Measurements from ENCODE around the gene KRT72.
"Not testable (repeated sequence)": the region's sequence is repeated elsewhere in the genome, so short reads cannot be mapped to it uniquely, and the experiment has no call there.

KRT72 gene

GRCh38 chr12:52602552-52602951, 1.3 kb upstream of the KRT72 start:
- DNase-seq: no peak
- Mint-ChIP-seq H3K27me3 (ENCODE audit: low read depth, poor library complexity) (peaks cover 7% of the 10 kb centered on the region), H3K4me1 (peaks cover 12% of the 10 kb centered on the region), H3K27ac (no peak overlapping the region), H3K4me3 (no peak overlapping the region), H3K9me3 (no peaks in the 10 kb centered on the region), H3K36me3 (ENCODE audit: low read depth) (no peaks in the 10 kb centered on the region)
- TF ChIP-seq CTCF (IDR thresholded peaks at IDR 0.05): no peak

GRCh38 chr12:52601671-52602070, 408 bp upstream of the KRT72 start:
- Mint-ChIP-seq H3K9me3 (no peaks in the 10 kb centered on the region), H3K27ac (no peak overlapping the region), H3K4me1 (peaks cover 12% of the 10 kb centered on the region), H3K36me3 (ENCODE audit: low read depth) (no peaks in the 10 kb centered on the region), H3K4me3 (no peak overlapping the region), H3K27me3 (ENCODE audit: low read depth, poor library complexity) (peaks cover 7% of the 10 kb centered on the region)
- no peak for TF ChIP-seq CTCF (IDR thresholded peaks at IDR 0.05)
- no peak for DNase-seq

GRCh38 chr12:52600475-52600874, 788 bp downstream of the KRT72 start:
- peaks cover 7% of the 10 kb centered on the region for H3K27me3 Mint-ChIP-seq (ENCODE audit: low read depth, poor library complexity)

GRCh38 chr12:52600071-52600470, 1.2 kb downstream of the KRT72 start:
- no peak overlapping the region for H3K4me3 Mint-ChIP-seq
- no peaks in the 10 kb centered on the region for H3K9me3 Mint-ChIP-seq
- H3K4me1 Mint-ChIP-seq: peaks cover 12% of the 10 kb centered on the region
- no peak for DNase-seq
- no peaks in the 10 kb centered on the region for H3K36me3 Mint-ChIP-seq (ENCODE audit: low read depth)
- peaks cover 7% of the 10 kb centered on the region for H3K27me3 Mint-ChIP-seq (ENCODE audit: low read depth, poor library complexity)
- H3K27ac Mint-ChIP-seq: no peak overlapping the region
- TF ChIP-seq CTCF (IDR thresholded peaks at IDR 0.05): no peak

More at GRCh38 chr12:52600475-52600874, 788 bp downstream of the KRT72 start:
- Mint-ChIP-seq H3K27ac (no peak overlapping the region), H3K36me3 (ENCODE audit: low read depth) (no peaks in the 10 kb centered on the region), H3K4me3 (no peak overlapping the region), H3K4me1 (peaks cover 12% of the 10 kb centered on the region), H3K9me3 (no peaks in the 10 kb centered on the region)
- no peak for TF ChIP-seq CTCF (IDR thresholded peaks at IDR 0.05)
- no peak for DNase-seq

GRCh38 chr12:52598966-52599365, 2.3 kb downstream of the KRT72 start:
- H3K27me3 Mint-ChIP-seq (ENCODE audit: low read depth, poor library complexity): peaks cover 7% of the 10 kb centered on the region

GRCh38 chr12:52594237-52594636, 7.0 kb downstream of the KRT72 start:
- peaks cover 19% of the 10 kb centered on the region for H3K9me3 Mint-ChIP-seq
- H3K36me3 Mint-ChIP-seq (ENCODE audit: low read depth); H3K27me3 Mint-ChIP-seq (ENCODE audit: low read depth, poor library complexity); H3K4me3 Mint-ChIP-seq; H3K4me1 Mint-ChIP-seq; DNase-seq; H3K27ac Mint-ChIP-seq: not testable (repeated sequence)

More at GRCh38 chr12:52598966-52599365, 2.3 kb downstream of the KRT72 start:
- H3K4me1 Mint-ChIP-seq: peaks cover 12% of the 10 kb centered on the region
- H3K27ac Mint-ChIP-seq: no peak overlapping the region
- H3K36me3 Mint-ChIP-seq (ENCODE audit: low read depth): no peaks in the 10 kb centered on the region
- DNase-seq: no peak
- no peaks in the 10 kb centered on the region for H3K9me3 Mint-ChIP-seq
- no peak for TF ChIP-seq CTCF (IDR thresholded peaks at IDR 0.05)
- H3K4me3 Mint-ChIP-seq: no peak overlapping the region

All from nephron progenitor cell (in vitro differentiated cells).